ENCODE results near the gene BMP3. TPM values are rescaled to one million over a fixed set of nuclear protein-coding genes. Genes with fewer than 3 reads are reported as not detected.

The BMP3 gene
- total RNA-seq, 2 donors from 2014 or later = 0.08 to 0.52 TPM

DNA sequence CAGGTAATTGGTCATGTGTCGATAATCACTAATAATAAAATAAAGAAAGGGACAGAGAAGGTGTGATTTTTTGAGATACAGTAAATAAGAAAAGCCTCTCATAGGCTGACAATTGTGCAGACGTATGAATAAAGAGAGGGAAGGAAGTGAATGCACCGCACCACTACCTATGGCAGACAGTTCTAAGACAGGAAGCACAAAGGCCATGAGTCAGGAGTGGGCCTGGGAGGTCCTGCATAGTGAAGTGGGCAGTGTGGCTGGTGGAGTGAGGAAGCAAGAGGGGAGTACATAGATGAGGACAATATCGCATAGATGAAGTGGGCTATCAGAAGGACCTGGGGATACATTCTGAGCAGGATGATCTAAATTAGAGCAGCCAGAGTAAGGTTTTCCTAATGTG lies 75.6 kb downstream of the BMP3 start:
- Histone ChIP-seq H3K36me3 (no peaks in the 10 kb centered on the region), H3K9me3 (no peaks in the 10 kb centered on the region), H3K27ac (no peak overlapping the region), H3K4me1 (no peaks in the 10 kb centered on the region), H3K27me3 (no peaks in the 10 kb centered on the region), H3K4me3 (no peak overlapping the region)
- no peak for DNase-seq (ENCODE audit: low spot score)
- TF ChIP-seq, protein P1, sequence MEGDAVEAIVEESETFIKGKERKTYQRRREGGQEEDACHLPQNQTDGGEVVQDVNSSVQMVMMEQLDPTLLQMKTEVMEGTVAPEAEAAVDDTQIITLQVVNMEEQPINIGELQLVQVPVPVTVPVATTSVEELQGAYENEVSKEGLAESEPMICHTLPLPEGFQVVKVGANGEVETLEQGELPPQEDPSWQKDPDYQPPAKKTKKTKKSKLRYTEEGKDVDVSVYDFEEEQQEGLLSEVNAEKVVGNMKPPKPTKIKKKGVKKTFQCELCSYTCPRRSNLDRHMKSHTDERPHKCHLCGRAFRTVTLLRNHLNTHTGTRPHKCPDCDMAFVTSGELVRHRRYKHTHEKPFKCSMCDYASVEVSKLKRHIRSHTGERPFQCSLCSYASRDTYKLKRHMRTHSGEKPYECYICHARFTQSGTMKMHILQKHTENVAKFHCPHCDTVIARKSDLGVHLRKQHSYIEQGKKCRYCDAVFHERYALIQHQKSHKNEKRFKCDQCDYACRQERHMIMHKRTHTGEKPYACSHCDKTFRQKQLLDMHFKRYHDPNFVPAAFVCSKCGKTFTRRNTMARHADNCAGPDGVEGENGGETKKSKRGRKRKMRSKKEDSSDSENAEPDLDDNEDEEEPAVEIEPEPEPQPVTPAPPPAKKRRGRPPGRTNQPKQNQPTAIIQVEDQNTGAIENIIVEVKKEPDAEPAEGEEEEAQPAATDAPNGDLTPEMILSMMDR (IDR thresholded peaks at IDR 0.05) = no peak

Other genes starting within 250 kb of the BMP3 start
- 10 to 100 TPM in 1 of 2 donors, 1 to 10 TPM in 1; 2.5 to 20.7 TPM for gene PRKG2, start 184.5 kb downstream of the BMP3 start, total RNA-seq